Spleen (tissue), 11 donors: ENCODE data around the gene PRUNE2. TPM values are rescaled to one million over a fixed set of nuclear protein-coding genes. Genes with fewer than 3 reads are reported as not detected.

Experiments
- DNase-seq: peaks from one replicate; pipeline ENCODE4 v3.0.0-alpha.2; 2020
- H3K27ac ChIP-seq, 8 donors: fragments of 200-600 bp; sonication (generic) in 7 of 8; 1 replicate in 4 of 8; 2 replicates in 4 of 8; pipeline versions ENCODE4 v1.5.0 to v1.8.0; 2016 to 2021; ENCODE audit warnings: inconsistent platforms in 4 of 8, mild to moderate bottlenecking in 4 of 8, moderate library complexity in 1 of 8
- H3K27me3 ChIP-seq, 7 donors: fragments of 200-600 bp; sonication (generic) in 6 of 7; replicated peaks in 1 of 7; 1 replicate in 4 of 7; 2 replicates in 3 of 7; pipeline versions ENCODE4 v1.5.0 to v1.8.0; 2016 to 2021; ENCODE audit warnings: inconsistent platforms in 3 of 7, mild to moderate bottlenecking in 1 of 7
- H3K36me3 ChIP-seq, 6 donors: fragments of 200-600 bp; sonication (generic) in 5 of 6; 1 replicate in 4 of 6; 2 replicates in 2 of 6; pipeline versions ENCODE4 v1.5.0 to v1.8.0; 2016 to 2021; ENCODE audit warnings: inconsistent platforms in 2 of 6
- H3K4me1 ChIP-seq, 6 donors: fragments of 200-600 bp; sonication (generic) in 5 of 6; 1 replicate in 3 of 6; 2 replicates in 3 of 6; pipeline versions ENCODE4 v1.5.0 to v1.8.0; 2016 to 2021; ENCODE audit warnings: inconsistent platforms in 3 of 6
- H3K4me3 ChIP-seq, 8 donors: fragments of 200-600 bp; sonication (generic) in 7 of 8; 1 replicate in 4 of 8; 2 replicates in 4 of 8; pipeline versions ENCODE4 v1.5.0 to v1.8.0; 2016 to 2021; ENCODE audit warnings: inconsistent platforms in 4 of 8, mild to moderate bottlenecking in 4 of 8, moderate library complexity in 2 of 8
- H3K9me3 ChIP-seq, 8 donors: fragments of 200-600 bp; sonication (generic) in 7 of 8; 1 replicate in 4 of 8; 2 replicates in 4 of 8; pipeline versions ENCODE4 v1.5.0 to v1.8.0; 2016 to 2021; ENCODE audit warnings: inconsistent platforms in 4 of 8
- POLR2A ChIP-seq, 3 donors: fragments of 450-650 bp; IDR thresholded peaks; one replicate each; pipeline ENCODE4 v1.5.1; 2017; ENCODE audit warnings: antibody characterized with exemption in 3 of 3, mild to moderate bottlenecking in 1 of 3
- POLR2AphosphoS5 ChIP-seq, 3 donors: sonication (generic); formaldehyde crosslinking; IDR thresholded peaks; one replicate each; pipeline ENCODE4 v1.5.1; 2017; ENCODE audit warnings: antibody characterized with exemption in 3 of 3
- WGBS, 5 donors: extraction: QIAGEN DNeasy Blood & Tissue Kit in 3 of 5; methylation state at CpG; one replicate each; pipeline versions ENCODE4 v1.1.5 to v1.1.7; 2013 to 2018; 5-methylcytosine and 5-hydroxymethylcytosine counted together
- intact Hi-C: fragments of 100-400 bp; cut with DNase I; formaldehyde crosslinking; loops from one replicate; pipeline ENCODE4 v1.15.0; 2023; ENCODE audit warnings: low total_unique reads
- polyA plus RNA-seq, 3 donors: library from polyadenylated mRNA; stranded (reverse); fragments of 200-250 nt; gene quantifications; one replicate each; pipeline ENCODE4 v1.2.1, GENCODE V29; 2013
- total RNA-seq, 7 donors: library from RNA; depleted of rRNA in 3 of 7; stranded (reverse); fragments of >200 nt in 3 of 7; fragmentation: NEBNext Ultra II Directional in 4 of 7; extraction: Animal tissue kit (Norgen Biotek cat#: 25700) in 4 of 7; gene quantifications; one replicate each; pipeline versions ENCODE4 v1.1.0 to v1.2.1, GENCODE V29; 2016 to 2021
- TF ChIP-seq, protein P1 (sequence below), 11 experiments: fragments of 200-600 bp in 7 of 11; fragments of 450-650 bp in 4 of 11; sonication (generic) in 4 of 11; IDR thresholded peaks in 8 of 11; conservative IDR thresholded peaks in 3 of 11; 1 replicate in 7 of 11; 2 replicates in 4 of 11; pipeline versions ENCODE4 v1.4.0 to v1.8.0; 2016 to 2021; ENCODE audit warnings: antibody characterized with exemption in 11 of 11, inconsistent platforms in 4 of 11, mild to moderate bottlenecking in 1 of 11
- donor health status: healthy with polysubstance abuse.
- donor health status: DM: no; HTN: no; CAD: no; lungs with moderate emphysema.
- donor health status: DM: no; HTN: no; CAD: no.
- donor health status: Bipolar disorder and iron deficiency.
- donor health status: healthy.
- donor health status: DM: no; HTN: no; CAD: no.
- donor health status: DM: yes; HTN: yes; CAD: no.

Gene PRUNE2
- total and polyA plus RNA-seq, 10 donors, result 3.3 to 23.6 (median 14.0) TPM

DNA sequence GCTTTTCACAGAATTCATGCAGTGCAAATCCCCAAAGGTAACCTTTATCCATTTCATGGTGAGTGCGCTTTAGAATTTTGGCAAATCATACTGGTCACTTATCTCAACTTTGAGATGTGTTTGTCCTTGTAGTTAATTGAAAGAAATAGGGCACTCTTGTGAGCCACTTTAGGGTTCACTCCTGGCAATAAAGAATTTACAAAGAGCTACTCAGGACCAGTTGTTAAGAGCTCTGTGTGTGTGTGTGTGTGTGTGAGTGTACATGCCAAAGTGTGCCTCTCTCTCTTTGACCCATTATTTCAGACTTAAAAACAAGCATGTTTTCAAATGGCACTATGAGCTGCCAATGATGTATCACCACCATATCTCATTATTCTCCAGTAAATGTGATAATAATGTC, 120.4 kb downstream of the PRUNE2 start:
- no peak overlapping the region for H3K27ac ChIP-seq
- intact Hi-C loops, result no loop called here
- peaks cover 0 to 4% (median 0%) of the 10 kb centered on the region in 7 donors for H3K27me3 ChIP-seq
- no peaks in the 10 kb centered on the region for H3K36me3 ChIP-seq
- TF ChIP-seq, protein P1, sequence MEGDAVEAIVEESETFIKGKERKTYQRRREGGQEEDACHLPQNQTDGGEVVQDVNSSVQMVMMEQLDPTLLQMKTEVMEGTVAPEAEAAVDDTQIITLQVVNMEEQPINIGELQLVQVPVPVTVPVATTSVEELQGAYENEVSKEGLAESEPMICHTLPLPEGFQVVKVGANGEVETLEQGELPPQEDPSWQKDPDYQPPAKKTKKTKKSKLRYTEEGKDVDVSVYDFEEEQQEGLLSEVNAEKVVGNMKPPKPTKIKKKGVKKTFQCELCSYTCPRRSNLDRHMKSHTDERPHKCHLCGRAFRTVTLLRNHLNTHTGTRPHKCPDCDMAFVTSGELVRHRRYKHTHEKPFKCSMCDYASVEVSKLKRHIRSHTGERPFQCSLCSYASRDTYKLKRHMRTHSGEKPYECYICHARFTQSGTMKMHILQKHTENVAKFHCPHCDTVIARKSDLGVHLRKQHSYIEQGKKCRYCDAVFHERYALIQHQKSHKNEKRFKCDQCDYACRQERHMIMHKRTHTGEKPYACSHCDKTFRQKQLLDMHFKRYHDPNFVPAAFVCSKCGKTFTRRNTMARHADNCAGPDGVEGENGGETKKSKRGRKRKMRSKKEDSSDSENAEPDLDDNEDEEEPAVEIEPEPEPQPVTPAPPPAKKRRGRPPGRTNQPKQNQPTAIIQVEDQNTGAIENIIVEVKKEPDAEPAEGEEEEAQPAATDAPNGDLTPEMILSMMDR (IDR thresholded peaks at IDR 0.05 in 8 of 11, conservative IDR thresholded peaks at IDR 0.05 in 3 of 11), result no peak
- TF ChIP-seq POLR2AphosphoS5 (IDR thresholded peaks at IDR 0.05), result no peak
- TF ChIP-seq POLR2A (IDR thresholded peaks at IDR 0.05), result no peak
- no peak for DNase-seq
- H3K9me3 ChIP-seq, result no peaks in the 10 kb centered on the region
- 93 to 98% (median 94%) methylated on average over 1 of the region's 1 CpG for WGBS, 5 donors
- no peaks in the 10 kb centered on the region for H3K4me1 ChIP-seq
- H3K4me3 ChIP-seq, result no peak overlapping the region

DNA sequence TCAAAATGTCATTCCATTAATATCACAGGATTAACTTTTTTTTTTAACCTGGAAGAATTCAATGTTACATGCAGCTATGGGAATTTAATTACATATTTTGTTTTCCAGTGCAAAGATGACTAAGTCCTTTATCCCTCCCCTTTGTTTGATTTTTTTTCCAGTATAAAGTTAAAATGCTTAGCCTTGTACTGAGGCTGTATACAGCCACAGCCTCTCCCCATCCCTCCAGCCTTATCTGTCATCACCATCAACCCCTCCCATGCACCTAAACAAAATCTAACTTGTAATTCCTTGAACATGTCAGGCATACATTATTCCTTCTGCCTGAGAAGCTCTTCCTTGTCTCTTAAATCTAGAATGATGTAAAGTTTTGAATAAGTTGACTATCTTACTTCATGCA, 121.0 kb downstream of the PRUNE2 start:
- no peak overlapping the region for H3K27ac ChIP-seq
- intact Hi-C loops, result no loop called here
- H3K36me3 ChIP-seq, result no peaks in the 10 kb centered on the region
- DNase-seq, result no peak
- TF ChIP-seq, protein P1 (IDR thresholded peaks at IDR 0.05 in 8 of 11, conservative IDR thresholded peaks at IDR 0.05 in 3 of 11), result no peak
- no peak for TF ChIP-seq POLR2A (IDR thresholded peaks at IDR 0.05)
- no peak for TF ChIP-seq POLR2AphosphoS5 (IDR thresholded peaks at IDR 0.05)
- peaks cover 0 to 4% (median 0%) of the 10 kb centered on the region in 7 donors for H3K27me3 ChIP-seq
- no peaks in the 10 kb centered on the region for H3K9me3 ChIP-seq
- no peak overlapping the region for H3K4me3 ChIP-seq
- H3K4me1 ChIP-seq, result no peaks in the 10 kb centered on the region

DNA sequence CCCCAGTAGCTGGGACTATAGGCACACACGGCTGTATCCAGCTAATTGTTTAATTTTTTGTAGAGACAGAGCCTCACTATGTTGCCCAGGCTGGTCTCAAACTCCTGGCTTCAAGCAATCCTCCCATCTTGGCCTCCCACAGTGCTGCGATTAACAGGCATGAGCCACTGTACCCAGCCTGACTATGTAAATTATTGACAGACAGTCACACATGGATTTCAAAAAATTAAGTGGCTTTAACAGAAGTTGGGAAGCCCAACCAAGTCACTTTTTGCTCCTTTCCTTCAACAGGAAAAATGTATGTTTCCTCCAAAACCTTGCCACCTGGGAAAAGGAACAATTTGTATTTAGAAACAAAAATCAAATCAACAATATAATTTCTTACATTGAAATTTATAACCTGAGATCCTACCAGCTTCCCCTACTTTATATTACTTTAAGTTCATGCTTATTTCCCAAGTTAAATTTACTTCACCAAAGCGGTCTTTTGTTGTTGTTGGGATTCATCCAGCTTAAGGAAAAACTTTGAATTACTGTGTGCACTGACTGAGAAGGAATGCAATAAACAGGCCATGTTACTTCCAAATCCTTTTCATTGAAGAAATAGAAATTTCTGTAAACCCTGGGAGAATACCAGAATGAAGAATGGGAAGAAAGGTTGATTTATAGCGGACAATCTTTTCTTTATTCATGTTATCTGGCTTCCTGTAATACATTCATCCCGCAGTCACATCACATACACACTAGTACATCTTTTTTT, 133.0 kb downstream of the PRUNE2 start:
- WGBS, 5 donors, result 68 to 85% (median 71%) methylated on average over 5 of the region's 5 CpGs
- Histone ChIP-seq H3K27me3 (peaks cover 0 to 3% (median 0%) of the 10 kb centered on the region in 7 donors), H3K27ac (no peak overlapping the region), H3K4me1 (no peaks in the 10 kb centered on the region), H3K4me3 (no peak overlapping the region), H3K36me3 (no peaks in the 10 kb centered on the region), H3K9me3 (no peaks in the 10 kb centered on the region)
- intact Hi-C loops, result no loop called here
- TF ChIP-seq, protein P1 (IDR thresholded peaks at IDR 0.05 in 8 of 11, conservative IDR thresholded peaks at IDR 0.05 in 3 of 11), result no peak
- TF ChIP-seq POLR2AphosphoS5 (IDR thresholded peaks at IDR 0.05), result no peak
- no peak for TF ChIP-seq POLR2A (IDR thresholded peaks at IDR 0.05)
- DNase-seq, result no peak

DNA sequence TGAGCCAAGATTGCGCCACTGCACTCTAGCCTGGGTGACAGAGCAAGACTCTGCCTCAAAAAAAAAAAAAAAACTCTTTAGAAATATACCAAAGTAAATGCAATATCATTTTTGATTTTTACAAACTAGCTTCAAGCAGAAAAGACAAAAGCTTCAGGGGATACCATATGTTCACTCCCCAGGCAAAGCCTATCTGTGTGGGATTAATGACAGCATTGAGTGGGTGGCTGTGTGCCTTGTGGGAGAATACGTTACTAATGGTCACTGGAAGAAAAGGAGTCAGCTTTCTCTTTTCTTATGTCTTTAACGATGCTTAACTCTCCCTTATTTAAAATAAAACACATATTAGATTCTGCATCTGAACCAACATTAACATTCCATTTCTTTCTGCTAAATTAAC, 139.8 kb downstream of the PRUNE2 start:
- peaks cover 0 to 5% (median 0%) of the 10 kb centered on the region in 6 donors for H3K4me1 ChIP-seq
- H3K27me3 ChIP-seq, result peaks cover 0 to 3% (median 0%) of the 10 kb centered on the region in 7 donors
- TF ChIP-seq POLR2A (IDR thresholded peaks at IDR 0.05) (no peak), POLR2AphosphoS5 (IDR thresholded peaks at IDR 0.05) (no peak)
- TF ChIP-seq, protein P1 (IDR thresholded peaks at IDR 0.05 in 8 of 11, conservative IDR thresholded peaks at IDR 0.05 in 3 of 11), result no peak
- H3K27ac ChIP-seq, result no peak overlapping the region
- no peaks in the 10 kb centered on the region for H3K9me3 ChIP-seq
- H3K36me3 ChIP-seq, result no peaks in the 10 kb centered on the region
- H3K4me3 ChIP-seq, result no peak overlapping the region
- 70 to 87% (median 84%) methylated on average over 3 of the region's 3 CpGs for WGBS, 5 donors
- no peak for DNase-seq
- intact Hi-C loops, result no loop called here
